GM21360 (cell line): ENCODE data around the gene DHDH.
"Not testable (repeated sequence)": the region's sequence is repeated elsewhere in the genome, so short reads cannot be mapped to it uniquely, and the experiment has no call there.

ENCODE experiments used
- ATAC-seq: cut with Tn5 transposase; IDR thresholded peaks from one replicate; pipeline ENCODE4 v1.9.1; 2021; ENCODE audit warnings: mild to moderate bottlenecking, moderate library complexity; ENCODE audit not compliant: unreplicated experiment

DHDH gene

GRCh38 chr19:48915757-48916156, 17.7 kb upstream of the DHDH start:
- no peak for ATAC-seq

GRCh38 chr19:48918071-48918470, 15.4 kb upstream of the DHDH start:
- no peak for ATAC-seq

GRCh38 chr19:48918801-48919247, 14.7 kb upstream of the DHDH start:
- no peak for ATAC-seq

- ATAC-seq, result not testable (repeated sequence)
Measured at GRCh38 chr19:48919271-48919670, 14.2 kb upstream of the DHDH start.

DNA sequence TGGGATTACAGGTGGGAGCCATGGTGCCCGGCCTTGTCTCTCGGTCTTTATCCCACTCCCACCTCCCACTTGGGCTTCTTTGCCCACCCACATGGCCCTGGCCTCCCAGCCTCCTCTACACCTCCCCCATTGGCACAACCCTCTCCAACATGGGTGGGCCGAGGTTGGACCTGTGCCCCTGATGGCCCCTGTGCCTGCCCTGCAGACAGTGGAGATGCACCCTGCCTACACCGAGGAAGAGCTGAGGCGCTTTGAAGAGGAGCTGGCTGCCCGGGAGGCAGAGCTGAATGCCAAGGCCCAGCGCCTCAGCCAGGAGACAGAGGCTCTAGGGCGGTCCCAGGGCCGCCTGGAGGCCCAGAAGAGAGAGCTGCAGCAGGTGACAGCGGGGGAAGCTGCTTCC, 12.6 kb upstream of the DHDH start:
- no peak for ATAC-seq

GRCh38 chr19:48921721-48922500, 11.6 kb upstream of the DHDH start:
- ATAC-seq, result no peak

- no peak for ATAC-seq
Measured at GRCh38 chr19:48922548-48923490, 10.7 kb upstream of the DHDH start.

- ATAC-seq, result no peak
Measured at GRCh38 chr19:48925240-48925843, 8.2 kb upstream of the DHDH start.

DNA sequence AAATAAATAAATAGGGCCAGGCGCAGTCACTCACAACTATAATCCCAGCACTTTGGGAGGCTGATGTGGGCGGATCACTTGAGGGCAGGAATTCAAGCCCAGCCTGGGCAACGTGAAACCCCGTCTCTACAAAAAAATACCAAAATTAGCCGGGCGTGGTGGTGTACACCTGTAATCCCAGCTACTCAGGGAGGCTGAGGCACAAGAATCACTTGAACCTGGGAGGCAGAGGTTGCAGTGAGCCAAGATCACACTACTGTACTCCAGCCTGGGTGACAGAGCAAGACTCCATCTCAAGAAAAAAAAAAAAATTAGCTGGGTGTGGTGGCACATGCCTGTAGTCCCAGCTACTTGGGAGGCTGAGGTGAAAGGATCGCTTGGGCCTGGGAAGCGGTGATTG, 7.6 kb upstream of the DHDH start:
- ATAC-seq, result not testable (repeated sequence)

- no peak for ATAC-seq
Measured at GRCh38 chr19:48926909-48927308, 6.6 kb upstream of the DHDH start.

GRCh38 chr19:48927692-48928091, 5.8 kb upstream of the DHDH start:
- ATAC-seq, result not testable (repeated sequence)

- no peak for ATAC-seq
Measured at GRCh38 chr19:48928164-48929025, 5.1 kb upstream of the DHDH start.

- no peak for ATAC-seq
Measured at GRCh38 chr19:48934837-48935236, 1.3 kb downstream of the DHDH start.

GRCh38 chr19:48935864-48936263, 2.4 kb downstream of the DHDH start:
- no peak for ATAC-seq

DNA sequence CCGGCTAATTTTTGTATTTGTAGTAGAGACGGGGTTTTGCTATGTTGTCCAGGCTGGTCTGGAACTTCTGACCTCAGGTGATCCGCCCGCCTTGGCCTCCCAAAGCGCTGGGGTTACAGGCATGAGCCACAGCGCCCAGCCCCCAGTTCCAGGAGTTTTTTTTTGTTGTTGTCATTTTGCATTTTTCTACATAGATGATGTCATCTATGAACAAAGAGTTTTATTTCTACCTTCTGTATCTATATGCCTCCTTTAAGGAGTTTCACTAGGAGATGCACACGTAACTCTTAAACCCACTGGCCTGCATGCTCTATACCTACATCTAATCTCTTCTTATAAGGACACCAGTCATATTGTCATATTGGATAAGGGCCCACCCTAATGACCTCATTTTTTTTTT, 4.8 kb downstream of the DHDH start:
- ATAC-seq, result no peak

- ATAC-seq, result no peak
Measured at GRCh38 chr19:48940902-48941301, 7.4 kb downstream of the DHDH start.

DNA sequence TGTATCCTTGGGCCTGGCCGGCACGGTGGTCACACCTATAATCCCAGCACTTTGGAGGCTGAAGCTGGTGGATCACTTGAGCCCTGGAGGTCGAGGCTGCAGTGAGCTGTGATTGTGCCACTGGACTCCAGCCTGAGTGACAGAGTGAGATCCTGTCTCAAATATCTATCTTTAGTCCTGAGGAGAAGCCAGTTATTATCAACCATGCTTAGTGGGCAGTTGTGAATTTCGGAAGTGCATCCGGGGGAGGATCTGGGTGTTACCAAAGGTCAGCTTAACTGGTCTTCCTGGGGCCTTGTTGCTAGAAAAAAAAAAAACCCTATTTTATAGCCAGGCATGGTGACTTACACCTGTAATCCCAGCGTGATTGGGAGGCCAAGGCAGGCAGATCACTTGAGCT, 9.6 kb downstream of the DHDH start:
- ATAC-seq, result no peak

- ATAC-seq, result no peak
Measured at GRCh38 chr19:48945415-48945814, 11.9 kb downstream of the DHDH start.

DNA sequence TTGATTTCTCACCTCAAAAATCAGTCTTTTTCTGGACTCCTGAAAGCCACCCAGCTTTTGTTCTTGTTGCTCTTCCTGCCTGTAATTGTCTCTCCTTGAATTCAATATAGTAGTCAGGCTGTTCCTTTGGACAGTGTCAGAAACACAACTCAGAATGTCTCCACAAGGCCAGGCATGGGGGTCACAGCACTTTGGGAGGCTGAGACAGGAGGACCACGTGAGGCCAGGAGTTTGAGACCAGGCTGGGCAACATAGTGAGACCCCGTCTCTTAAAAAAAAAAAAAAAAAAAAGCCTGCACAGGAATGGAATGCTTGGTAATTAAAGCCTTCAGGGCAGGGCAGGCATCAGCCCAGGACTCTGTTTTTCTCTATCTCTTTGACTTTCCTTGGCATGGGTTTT, 12.3 kb downstream of the DHDH start:
- ATAC-seq, result no peak

GRCh38 chr19:48946463-48947257, 13.2 kb downstream of the DHDH start:
- no peak for ATAC-seq
